HepG2 (cell line): ENCODE data around the gene NAA25. TPM values are rescaled to one million over a fixed set of nuclear protein-coding genes. Genes with fewer than 3 reads are reported as not detected.

Experiments used
- ATAC-seq: fragments of 200-7000 bp; cut with Tn5 transposase; 3 replicates; pipeline ENCODE4 v1.9.1; 2020; ENCODE audit warnings: mild to moderate bottlenecking, moderate library complexity
- BruUV-seq: library from RNA; stranded (reverse); fragments of 400-500 nt; replicated peaks from 2 replicates; lab custom pipeline; 2021; lab: Mats Ljungman, UMichigan
- CTCF ChIA-PET: fragments of 300-600 bp; formaldehyde crosslinking; extraction: SDS; loops from one replicate; lab custom pipeline; 2021; ENCODE audit warnings: low total read pairs, inconsistent platforms, low intra/inter-chr PET ratio; lab: Yijun Ruan, JAX
- POLR2A ChIA-PET: fragments of 350-600 bp; sonication (Branson Sonifier 250); formaldehyde crosslinking; loops from one replicate; lab custom pipeline; 2020; ENCODE audit warnings: antibody characterized with exemption, inconsistent platforms; lab: Yijun Ruan, JAX
- DNase-seq: peaks from one replicate; pipeline ENCODE4 v3.0.0-alpha.2; 2015; ENCODE audit warnings: low spot score
- FAIRE-seq: peaks from 3 replicates; lab custom pipeline; 2011; peaks lifted over from hg19 to GRCh38; lab: Jason Lieb, UNC
- H2AFZ ChIP-seq: one replicate; pipeline ENCODE4 v1.6.1; 2011; ENCODE audit warnings: low read length, inconsistent platforms
- H3K27ac ChIP-seq: fragments of 300-600 bp; 3 replicates; pipeline ENCODE4 v1.8.0; 2011; ENCODE audit warnings: mixed run types, mild to moderate bottlenecking, mixed read lengths, low read length, inconsistent platforms; ENCODE audit not compliant: insufficient read depth; ENCODE audit errors: extremely low read length
- H3K27me3 ChIP-seq, 2 experiments: fragments of 200-600 bp in 1 of 2; 2 replicates in 1 of 2; 3 replicates in 1 of 2; pipeline versions ENCODE4 v1.6.0 to v1.8.0; 2011; ENCODE audit warnings: low read length in 2 of 2, mild to moderate bottlenecking in 2 of 2, moderate library complexity in 2 of 2, inconsistent platforms in 1 of 2; ENCODE audit not compliant: insufficient read depth in 2 of 2, control insufficient read depth in 1 of 2
- H3K36me3 ChIP-seq, 2 experiments: fragments of 200-600 bp in 1 of 2; replicated peaks in 1 of 2; 2 replicates in 1 of 2; 3 replicates in 1 of 2; pipeline versions ENCODE4 v1.5.1 to v1.8.0; 2011; ENCODE audit warnings: low read length in 2 of 2, inconsistent platforms in 1 of 2; ENCODE audit not compliant: insufficient read depth in 2 of 2, control insufficient read depth in 1 of 2
- H3K4me1 ChIP-seq: 2 replicates; pipeline ENCODE4 v1.5.1; 2012; ENCODE audit warnings: low read length, inconsistent platforms; ENCODE audit not compliant: insufficient read depth
- H3K4me2 ChIP-seq: 2 replicates; pipeline ENCODE4 v1.6.0; 2011; ENCODE audit warnings: low read depth, low read length, inconsistent platforms
- H3K4me3 ChIP-seq, 3 experiments: fragments of 200-600 bp in 1 of 3; sonication (generic), shearing (Covaris generic) in 1 of 3; replicated peaks in 1 of 3; 2 replicates each; pipeline ENCODE4 v1.5.1; 2011 to 2016; ENCODE audit warnings: low read length in 3 of 3, inconsistent platforms in 2 of 3, low read depth in 2 of 3, mild to moderate bottlenecking in 2 of 3, control low read depth in 1 of 3, mixed read lengths in 1 of 3; ENCODE audit not compliant: insufficient read depth in 1 of 3
- H3K79me2 ChIP-seq: one replicate; pipeline ENCODE4 v1.6.1; 2011; ENCODE audit warnings: low read length, inconsistent platforms; ENCODE audit not compliant: insufficient read depth
- H3K9ac ChIP-seq: 2 replicates; pipeline ENCODE4 v1.6.0; 2011; ENCODE audit warnings: mild to moderate bottlenecking, low read depth, low read length, inconsistent platforms; ENCODE audit not compliant: insufficient read depth
- H3K9me3 ChIP-seq: 2 replicates; pipeline ENCODE4 v1.5.1; 2012; ENCODE audit warnings: mild to moderate bottlenecking, low read length
- H4K20me1 ChIP-seq: 2 replicates; pipeline ENCODE4 v1.6.0; 2011; ENCODE audit warnings: inconsistent platforms, mild to moderate bottlenecking, low read length, moderate library complexity; ENCODE audit not compliant: insufficient read depth
- AKNA ChIP-seq: sonication (generic); formaldehyde crosslinking; IDR thresholded peaks from 2 replicates; pipeline ENCODE4 v1.4.0; 2020; ENCODE audit warnings: missing genetic modification reagents, borderline replicate concordance
- GABPA ChIP-seq, 2 experiments: IDR thresholded peaks; 2 replicates each; pipeline ENCODE4 v1.6.1; 2011 to 2016; ENCODE audit warnings: low read depth in 2 of 2, low read length in 1 of 2, missing biosample characterization in 1 of 2, missing genetic modification characterization in 1 of 2
- RFX5 ChIP-seq: IDR thresholded peaks from 2 replicates; pipeline ENCODE4 v1.6.1; 2011; ENCODE audit warnings: low read depth, low read length, improper control_type of control experiment
- ZNF292 ChIP-seq: sonication (generic); formaldehyde crosslinking; IDR thresholded peaks from 2 replicates; pipeline ENCODE4 v1.8.1; 2022; ENCODE audit warnings: mild to moderate bottlenecking, low read depth, missing genetic modification reagents, borderline replicate concordance
- ZNF589 ChIP-seq: sonication (generic); formaldehyde crosslinking; conservative IDR thresholded peaks from 2 replicates; pipeline ENCODE4 v1.8.0; 2022; ENCODE audit warnings: mild to moderate bottlenecking, moderate library complexity, missing genetic modification reagents
- WGBS: methylation state at CpG from one replicate; pipeline ENCODE4 v1.1.6; 2017; ENCODE audit warnings: low lambda C conversion rate; 5-methylcytosine and 5-hydroxymethylcytosine counted together
- in situ Hi-C: cut with HindIII; loops from 2 replicates; pipeline ENCODE4 v1.10.0; 2017; ENCODE audit warnings: low pct_unique_long_range_greater_than_20kb; ENCODE audit not compliant: extremely low pct_ligation_motif_present
- intact Hi-C: fragments of 100-400 bp; cut with micrococcal nuclease; formaldehyde crosslinking; loops from one replicate; pipeline ENCODE4 v1.10.0; 2022; ENCODE audit not compliant: unreplicated experiment
- polyA plus RNA-seq, 8 experiments: library from polyadenylated mRNA; depleted of rRNA in 3 of 8; stranded (reverse) in 7 of 8; unstranded in 1 of 8; fragments of >200 nt; fragmentation: Illumina TruSeq in 4 of 8; extraction: Trizol in 4 of 8; gene quantifications; 2 replicates each; pipeline versions ENCODE4 v1.2.1 to v1.2.3, GENCODE V29; 2011 to 2016; ENCODE audit warnings: low read depth in 4 of 8, missing spikeins in 1 of 8, mixed read lengths in 1 of 8; ENCODE audit not compliant: insufficient read depth in 1 of 8
- total RNA-seq, 5 experiments: library from RNA; depleted of rRNA; stranded (reverse); fragments of >200 nt; fragmentation: Illumina TruSeq; extraction: Trizol; gene quantifications; 2 replicates each; pipeline ENCODE4 v1.2.3, GENCODE V29; 2016; ENCODE audit warnings: low read depth in 1 of 5

The NAA25 gene
- total and polyA plus RNA-seq, 2 of the 13 experiments (the other 11 are each of a cell fraction or from before 2014, with no cell fraction given) = 11.4 to 32.0 TPM

- TF ChIP-seq AKNA (CRISPR knock-in tag) = no peak
These were observed 76.3 kb downstream of the NAA25 start (continued) for GRCh38 chr12:112032292-112032691.

GRCh38 chr12:112031472-112031871 lies 77.1 kb downstream of the NAA25 start:
- H3K27ac ChIP-seq = no peak overlapping the region
- POLR2A ChIA-PET = interaction anchor here (1.1 kb wide), 1 partner anchor 18 kb away, joined by 3 read pairs; the partner anchor contains the start of genes ERP29 and TMEM116
- H3K9ac ChIP-seq = no peak overlapping the region
- H3K27me3 ChIP-seq = no peaks in the 10 kb centered on the region
- H3K9me3 ChIP-seq = no peaks in the 10 kb centered on the region
- ATAC-seq (no peak), DNase-seq (no peak), FAIRE-seq (no peak)
- TF ChIP-seq ZNF292 (CRISPR knock-in tag) (no peak), ZNF589 (CRISPR knock-in tag) (no peak), GABPA (IDR thresholded peaks at IDR 0.05; ENCODE audit: low read depth, low read length) (no peak), GABPA (CRISPR knock-in tag; IDR thresholded peaks at IDR 0.05; ENCODE audit: low read depth) (no peak), RFX5 (no peak)
- no peaks in the 10 kb centered on the region for H3K79me2 ChIP-seq
- no peaks in the 10 kb centered on the region for H3K4me1 ChIP-seq
- intact Hi-C loops (no loop called here), in situ Hi-C loops (no loop called here)
- H3K36me3 ChIP-seq = peaks cover 25 to 54% of the 10 kb centered on the region in 2 experiments
- H4K20me1 ChIP-seq = no peaks in the 10 kb centered on the region
- CTCF ChIA-PET = no interaction called here
- H2AFZ ChIP-seq = no peak overlapping the region
- no peak overlapping the region for H3K4me2 ChIP-seq
- BruUV-seq = no TSS peak
- no peak overlapping the region for H3K4me3 ChIP-seq
- 100% methylated on average over 2 of the region's 2 CpGs for WGBS
